Glutamatergic neuron (in vitro differentiated cells): Measurements from ENCODE around the gene PPARD. TPM values are rescaled to one million over a fixed set of nuclear protein-coding genes. Genes with fewer than 3 reads are reported as not detected.
"Not testable (repeated sequence)": the region's sequence is repeated elsewhere in the genome, so short reads cannot be mapped to it uniquely, and the experiment has no call there.

ENCODE experiments used
- DNase-seq: peaks from one replicate; pipeline ENCODE4 v3.0.0; 2022
- H3K27ac Mint-ChIP-seq: one replicate; pipeline ENCODE4 v1.8.0; 2020; ENCODE audit warnings: mild to moderate bottlenecking, mixed read lengths, inconsistent platforms; ENCODE audit not compliant: unreplicated experiment
- H3K27me3 Mint-ChIP-seq: one replicate; pipeline ENCODE4 v1.8.0; 2020; ENCODE audit warnings: mild to moderate bottlenecking, moderate library complexity, mixed read lengths, inconsistent platforms; ENCODE audit not compliant: unreplicated experiment
- H3K36me3 Mint-ChIP-seq: one replicate; pipeline ENCODE4 v1.8.0; 2020; ENCODE audit warnings: mild to moderate bottlenecking, mixed read lengths, inconsistent platforms; ENCODE audit not compliant: unreplicated experiment
- H3K4me1 Mint-ChIP-seq: one replicate; pipeline ENCODE4 v1.8.0; 2020; ENCODE audit warnings: mild to moderate bottlenecking, low read depth, mixed read lengths, inconsistent platforms; ENCODE audit not compliant: unreplicated experiment
- H3K4me3 Mint-ChIP-seq: one replicate; pipeline ENCODE4 v1.8.0; 2020; ENCODE audit warnings: mild to moderate bottlenecking, mixed read lengths, inconsistent platforms; ENCODE audit not compliant: unreplicated experiment
- H3K9me3 Mint-ChIP-seq: one replicate; pipeline ENCODE4 v1.8.0; 2020; ENCODE audit warnings: mild to moderate bottlenecking, moderate library complexity, mixed read lengths, inconsistent platforms; ENCODE audit not compliant: unreplicated experiment
- total RNA-seq: library from RNA; stranded (reverse); fragmentation: NEBNext Ultra II Directional; extraction: Animal tissue kit (Norgen Biotek cat#: 25700); gene quantifications from one replicate; pipeline ENCODE4 v1.2.1, GENCODE V29; 2021; ENCODE audit not compliant: unreplicated experiment
- TF ChIP-seq, protein P1 (sequence below): fragments of 200-600 bp; sonication (generic); IDR thresholded peaks from one replicate; pipeline ENCODE4 v1.5.0; 2021; ENCODE audit not compliant: partially characterized antibody, unreplicated experiment

The PPARD gene
- total RNA-seq, 1 donor from 2014 or later, result 37.5 TPM

DNA sequence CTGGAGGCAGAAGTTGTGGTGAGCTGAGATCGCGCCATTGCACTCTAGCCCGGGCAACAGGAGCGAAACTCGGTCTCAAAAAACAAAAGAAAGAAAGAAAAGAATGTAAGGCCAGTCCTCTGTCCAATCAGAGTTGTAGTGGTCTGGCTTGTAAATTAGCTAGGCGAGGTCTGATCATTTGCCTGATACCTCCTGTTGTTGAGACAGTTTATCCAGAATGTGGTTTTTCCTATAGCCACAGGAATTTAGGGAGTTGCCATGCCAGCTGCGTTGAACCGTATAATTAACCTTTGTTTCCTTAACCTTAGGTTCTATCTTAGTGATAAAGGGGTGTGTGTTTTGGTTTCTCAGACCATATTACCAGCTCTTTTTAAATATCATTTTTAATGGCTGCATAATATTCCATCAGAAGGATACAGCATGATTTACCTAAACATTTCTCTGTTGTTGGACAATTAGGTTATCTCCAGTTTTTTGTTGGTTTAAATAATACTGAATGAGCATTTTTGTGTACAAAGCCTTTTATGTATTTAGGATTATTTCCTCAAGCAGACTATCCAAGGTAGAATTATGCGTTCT, 11.7 kb upstream of the PPARD start:
- Mint-ChIP-seq H3K27me3 (peaks cover 3% of the 10 kb centered on the region), H3K9me3 (peaks cover 2% of the 10 kb centered on the region), H3K4me3 (no peak overlapping the region), H3K27ac (no peak overlapping the region), H3K4me1 (peaks cover 2% of the 10 kb centered on the region), H3K36me3 (no peaks in the 10 kb centered on the region)
- no peak for DNase-seq
- TF ChIP-seq, protein P1, sequence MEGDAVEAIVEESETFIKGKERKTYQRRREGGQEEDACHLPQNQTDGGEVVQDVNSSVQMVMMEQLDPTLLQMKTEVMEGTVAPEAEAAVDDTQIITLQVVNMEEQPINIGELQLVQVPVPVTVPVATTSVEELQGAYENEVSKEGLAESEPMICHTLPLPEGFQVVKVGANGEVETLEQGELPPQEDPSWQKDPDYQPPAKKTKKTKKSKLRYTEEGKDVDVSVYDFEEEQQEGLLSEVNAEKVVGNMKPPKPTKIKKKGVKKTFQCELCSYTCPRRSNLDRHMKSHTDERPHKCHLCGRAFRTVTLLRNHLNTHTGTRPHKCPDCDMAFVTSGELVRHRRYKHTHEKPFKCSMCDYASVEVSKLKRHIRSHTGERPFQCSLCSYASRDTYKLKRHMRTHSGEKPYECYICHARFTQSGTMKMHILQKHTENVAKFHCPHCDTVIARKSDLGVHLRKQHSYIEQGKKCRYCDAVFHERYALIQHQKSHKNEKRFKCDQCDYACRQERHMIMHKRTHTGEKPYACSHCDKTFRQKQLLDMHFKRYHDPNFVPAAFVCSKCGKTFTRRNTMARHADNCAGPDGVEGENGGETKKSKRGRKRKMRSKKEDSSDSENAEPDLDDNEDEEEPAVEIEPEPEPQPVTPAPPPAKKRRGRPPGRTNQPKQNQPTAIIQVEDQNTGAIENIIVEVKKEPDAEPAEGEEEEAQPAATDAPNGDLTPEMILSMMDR, result no peak

DNA sequence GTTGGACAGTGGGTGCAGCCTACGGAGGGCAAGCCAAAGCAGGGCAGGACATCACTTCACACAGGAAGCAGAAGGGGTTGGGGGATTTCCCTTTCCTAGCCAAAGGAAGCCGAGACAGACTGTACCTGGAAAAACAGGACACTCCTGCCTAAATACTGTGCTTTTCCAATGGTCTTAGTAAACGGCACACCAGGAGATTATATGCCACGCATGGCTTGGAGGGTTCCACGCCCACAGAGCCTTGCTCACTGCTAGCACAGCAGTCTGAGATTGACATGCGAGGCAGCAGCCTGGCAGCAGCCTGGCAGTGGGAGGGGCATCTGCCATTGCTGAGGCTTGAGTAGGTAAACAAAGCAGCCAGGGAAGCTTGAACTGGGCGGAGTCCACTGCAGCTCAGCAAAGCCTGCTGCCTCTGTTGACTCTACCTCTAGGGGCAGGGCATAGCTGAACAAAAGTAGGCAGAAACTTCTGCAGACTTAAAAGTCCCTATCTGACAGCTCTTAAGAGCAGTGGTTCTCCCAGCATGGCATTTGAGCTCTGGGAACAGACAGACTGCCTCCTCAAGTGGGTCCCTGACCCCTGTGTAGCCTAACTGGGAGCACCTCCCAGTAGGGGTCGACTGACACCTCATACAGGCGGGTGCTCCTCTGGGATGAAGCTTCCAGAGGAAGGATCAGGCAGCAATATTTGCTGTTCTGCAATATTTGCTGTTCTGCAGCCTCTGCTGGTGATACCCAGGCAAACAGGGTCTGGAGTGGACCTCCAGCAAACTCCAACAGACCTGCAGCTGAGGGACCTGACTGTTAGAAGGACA, 10.1 kb upstream of the PPARD start:
- DNase-seq, H3K4me1 Mint-ChIP-seq, H3K4me3 Mint-ChIP-seq, H3K9me3 Mint-ChIP-seq, H3K27ac Mint-ChIP-seq, H3K27me3 Mint-ChIP-seq, H3K36me3 Mint-ChIP-seq: not testable (repeated sequence)

DNA sequence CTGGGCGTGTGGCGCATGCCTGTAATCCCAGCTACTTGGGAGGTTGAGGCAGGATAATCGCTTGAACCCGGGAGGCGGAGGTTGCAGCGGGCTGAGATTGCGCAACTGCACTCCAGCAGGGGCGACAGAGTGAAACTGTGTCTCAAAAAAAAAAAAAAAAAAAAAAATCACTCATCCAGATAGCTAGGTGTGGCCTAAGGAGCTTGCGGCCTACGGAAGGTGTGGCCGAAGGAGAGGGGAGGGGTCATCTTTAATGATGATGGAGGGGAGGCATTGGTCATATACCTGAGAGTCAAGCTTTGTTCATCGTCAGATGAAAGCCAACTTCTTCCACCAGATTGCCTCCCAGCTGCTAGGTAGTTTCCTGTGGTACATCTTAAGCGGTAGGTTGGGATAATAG, 801 bp upstream of the PPARD start:
- peaks cover 8% of the 10 kb centered on the region for H3K9me3 Mint-ChIP-seq
- peak overlapping the region; percentile 52 for H3K27ac Mint-ChIP-seq
- TF ChIP-seq, protein P1, result no peak

DNA sequence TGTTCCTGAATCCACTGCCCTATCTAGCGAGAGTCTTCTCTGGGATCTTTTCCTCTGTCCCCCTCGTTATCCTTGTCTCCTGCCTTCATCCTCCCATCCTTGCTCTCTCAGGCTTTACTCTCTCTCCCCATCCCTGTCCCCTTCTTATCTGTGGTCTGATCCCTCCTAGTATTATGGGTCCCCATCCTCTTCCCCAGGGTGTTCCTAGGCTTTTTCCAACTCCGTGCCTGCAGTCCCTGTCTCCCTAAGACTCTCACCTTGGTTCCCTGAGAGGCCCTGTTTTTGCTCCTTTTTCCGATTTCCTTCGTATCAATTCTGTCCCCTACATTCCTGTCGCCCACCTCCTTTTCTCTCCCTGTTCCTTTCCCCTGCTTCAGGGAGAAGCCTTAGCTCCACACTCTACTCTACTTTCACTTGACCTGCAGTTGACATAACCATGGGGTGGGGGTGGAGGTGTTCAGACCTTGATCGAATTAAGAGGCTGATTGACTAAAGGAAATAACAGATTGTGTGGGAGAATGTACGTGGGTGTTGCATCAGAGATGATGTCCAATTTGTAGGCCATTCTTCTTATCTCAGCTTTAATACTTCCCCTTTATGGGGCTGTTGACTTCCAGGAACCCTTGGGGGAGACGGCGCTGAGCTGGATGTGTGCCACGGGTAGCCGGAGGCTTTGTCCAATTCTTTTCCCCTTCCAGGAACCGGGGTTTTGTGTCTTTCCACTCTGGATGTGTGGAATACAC, 905 bp downstream of the PPARD start:
- Mint-ChIP-seq H3K27ac (peak overlapping the region; percentile 39), H3K4me3 (peak overlapping the region; percentile 93), H3K36me3 (peaks cover 5% of the 10 kb centered on the region), H3K27me3 (peaks cover 5% of the 10 kb centered on the region), H3K9me3 (peaks cover 9% of the 10 kb centered on the region), H3K4me1 (peaks cover 25% of the 10 kb centered on the region)
- no peak for DNase-seq
- TF ChIP-seq, protein P1, result no peak

More for the DNA sequence above, 801 bp upstream of the PPARD start:
- H3K4me1 Mint-ChIP-seq, result peaks cover 20% of the 10 kb centered on the region
- peaks cover 6% of the 10 kb centered on the region for H3K27me3 Mint-ChIP-seq
- H3K36me3 Mint-ChIP-seq, result peaks cover 5% of the 10 kb centered on the region
- peak overlapping the region; percentile 42 for H3K4me3 Mint-ChIP-seq
- no peak for DNase-seq

DNA sequence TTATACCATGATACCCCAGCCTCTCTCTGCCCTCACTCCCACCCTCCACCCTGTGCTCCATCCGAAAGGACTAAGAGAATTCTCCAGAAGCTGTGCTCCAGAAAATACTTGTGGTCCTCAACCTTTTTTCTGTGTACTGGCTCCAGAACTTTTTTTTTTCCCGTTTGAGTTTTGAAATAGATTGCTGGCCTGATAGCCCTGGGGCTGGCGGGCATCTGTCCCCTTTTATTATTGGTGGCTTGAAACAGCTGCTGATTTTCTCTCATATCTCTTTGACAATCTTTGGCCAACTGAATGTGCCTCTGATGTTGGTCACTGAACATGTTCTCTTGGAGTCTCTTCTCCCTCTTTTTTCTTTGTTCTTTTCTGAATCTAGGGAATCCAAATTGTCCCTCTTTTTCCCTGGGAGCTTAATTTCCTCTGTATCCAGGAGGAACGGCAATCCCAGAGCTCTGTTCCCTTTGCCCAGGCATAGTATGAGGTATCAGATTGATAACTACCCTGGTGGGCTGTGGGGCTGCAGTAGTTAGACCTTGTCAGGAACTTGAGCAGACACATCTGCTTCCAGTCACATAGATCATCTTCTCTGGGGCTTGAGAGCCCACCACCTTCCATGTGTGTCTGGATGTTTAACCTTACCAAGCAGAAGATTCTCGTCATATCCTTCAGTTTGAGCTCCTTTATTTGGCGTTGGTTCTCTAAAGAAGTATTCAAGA, 1.6 kb downstream of the PPARD start:
- peaks cover 5% of the 10 kb centered on the region for H3K27me3 Mint-ChIP-seq
- no peak for DNase-seq
- H3K36me3 Mint-ChIP-seq, result peaks cover 4% of the 10 kb centered on the region
- peaks cover 25% of the 10 kb centered on the region for H3K4me1 Mint-ChIP-seq
- H3K27ac Mint-ChIP-seq, result peak overlapping the region; percentile 56
- TF ChIP-seq, protein P1, result no peak
- peaks cover 9% of the 10 kb centered on the region for H3K9me3 Mint-ChIP-seq
- peak overlapping the region; percentile 93 for H3K4me3 Mint-ChIP-seq
